ENCODE measurements around the gene ATP8A1. TPM values are rescaled to one million over a fixed set of nuclear protein-coding genes. Genes with fewer than 3 reads are reported as not detected.
A peak's percentile ranks its signal among the peaks of the same experiment; 100 is the strongest.

The ATP8A1 gene
- total and polyA plus RNA-seq, 2 of the 8 experiments (the other 6 are each of a cell fraction or from before 2014, with no cell fraction given) = 3.7 to 14.9 TPM

DNA sequence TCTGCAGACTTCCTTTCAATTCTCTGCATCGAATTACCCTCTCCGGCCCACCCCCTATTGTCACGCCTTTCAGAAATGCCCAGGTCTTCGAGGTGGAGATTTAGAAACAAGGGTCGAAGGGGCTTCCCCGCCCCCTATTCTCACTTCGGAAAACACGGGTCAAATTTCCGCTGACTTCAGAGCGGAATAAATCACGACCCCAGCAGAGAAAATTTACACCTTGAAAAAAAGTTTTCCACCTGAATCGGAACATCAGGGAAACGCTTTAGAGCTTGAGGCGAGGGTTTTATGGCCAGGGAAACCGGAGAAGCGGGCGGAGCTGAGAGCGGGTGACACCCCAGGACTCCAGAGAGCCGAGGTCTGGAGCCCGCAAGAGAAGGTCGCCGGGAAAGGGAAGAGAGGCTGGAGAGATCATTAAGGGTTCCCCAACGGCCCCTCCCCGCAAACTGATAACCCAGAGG is 258.0 kb downstream of the ATP8A1 start:
- DNase-seq (ENCODE audit: low read depth in 1 of 2, low spot score in 2 of 2) = peak in 1 of 2 experiments; percentile 64
- Histone ChIP-seq H3K56ac (replicated peaks; ENCODE audit: insufficient read length, low read depth, low read length) (no peak overlapping the region), H3K4ac (replicated peaks; ENCODE audit: insufficient read length, low read depth, low read length) (no peak overlapping the region), H3K14ac (ENCODE audit: insufficient read length) (no peak overlapping the region), H2BK15ac (ENCODE audit: low read length) (no peak overlapping the region), H4K91ac (replicated peaks; ENCODE audit: insufficient read length, low read length) (no peak overlapping the region), H3K27ac (ENCODE audit: low read depth, low read length) (no peak overlapping the region), H3K79me2 (ENCODE audit: control insufficient read depth in 1 of 2, insufficient read depth in 2 of 2, low read length in 2 of 2) (no peaks in the 10 kb centered on the region), H3K79me1 (ENCODE audit: low read depth, low read length) (no peaks in the 10 kb centered on the region), H3K9me3 (ENCODE audit: insufficient read depth in 2 of 2, low read depth in 1 of 2, low read length in 1 of 2) (no peaks in the 10 kb centered on the region), H4K20me1 (replicated peaks in 1 of 2; ENCODE audit: control insufficient read depth in 1 of 2, insufficient read depth in 2 of 2, low read length in 2 of 2) (no peaks in the 10 kb centered on the region), H3K4me2 (ENCODE audit: insufficient read depth in 1 of 2, low read depth in 2 of 2, low read length in 2 of 2) (peak overlapping the region; percentile 89 to 93), H2BK20ac (ENCODE audit: low read length) (no peak overlapping the region), H2AK5ac (ENCODE audit: low read depth, low read length) (no peak overlapping the region), H4K8ac (ENCODE audit: extremely low read depth, insufficient read depth, low read length) (no peak overlapping the region), H2AFZ (ENCODE audit: low read length) (no peak overlapping the region), H3K4me1 (replicated peaks in 1 of 4; ENCODE audit: control insufficient read depth in 3 of 4, insufficient read depth in 4 of 4, low read length in 3 of 4) (peaks cover 6 to 18% (median 11%) of the 10 kb centered on the region in 4 experiments; a peak in 6 of 7 replicates), H2BK120ac (replicated peaks; ENCODE audit: low read depth, low read length) (no peak overlapping the region), H3K23me2 (ENCODE audit: low read depth, low read length) (peaks cover 33% of the 10 kb centered on the region), H3K36me3 (ENCODE audit: control insufficient read depth in 2 of 4, insufficient read depth in 4 of 4, low read length in 3 of 4) (no peaks in the 10 kb centered on the region), H3K23ac (ENCODE audit: insufficient read length) (no peak overlapping the region), H2BK12ac (ENCODE audit: low read depth, low read length) (no peak overlapping the region), H3K27me3 (replicated peaks in 1 of 4; ENCODE audit: control insufficient read depth in 3 of 4, extremely low read depth in 1 of 4, insufficient read depth in 3 of 4, low read length in 3 of 4) (peaks cover 19 to 65% (median 57%) of the 10 kb centered on the region in 4 experiments), H3K18ac (ENCODE audit: extremely low read depth, low read length) (no peak overlapping the region; the same call in 1 of the 2 replicates), H2BK5ac (ENCODE audit: low read depth, low read length) (no peak overlapping the region), H3K9ac (replicated peaks in 1 of 4; ENCODE audit: extremely low read depth in 1 of 4, low read depth in 3 of 4, low read length in 3 of 4) (no peak overlapping the region), H4K5ac (ENCODE audit: insufficient read length, low read depth, low read length) (no peak overlapping the region), H3K4me3 (ENCODE audit: extremely low read depth in 1 of 4, insufficient read depth in 2 of 4, low read depth in 3 of 4, low read length in 4 of 4) (peak overlapping the region; percentile 45 to 66 (median 58))
- POLR2A ChIA-PET (ENCODE audit: partially characterized antibody) = interaction anchor here (1.8 kb wide), 1 partner anchor 29 kb away, joined by 4 read pairs; no protein-coding TSS in a partner anchor
- TF ChIP-seq, protein P1, sequence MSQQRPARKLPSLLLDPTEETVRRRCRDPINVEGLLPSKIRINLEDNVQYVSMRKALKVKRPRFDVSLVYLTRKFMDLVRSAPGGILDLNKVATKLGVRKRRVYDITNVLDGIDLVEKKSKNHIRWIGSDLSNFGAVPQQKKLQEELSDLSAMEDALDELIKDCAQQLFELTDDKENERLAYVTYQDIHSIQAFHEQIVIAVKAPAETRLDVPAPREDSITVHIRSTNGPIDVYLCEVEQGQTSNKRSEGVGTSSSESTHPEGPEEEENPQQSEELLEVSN (IDR thresholded peaks at IDR 0.05) = 0 out of 2 replicates have a peak, but pooled peaks have one; percentile 16
- TF ChIP-seq HDAC6 (IDR thresholded peaks at IDR 0.05; ENCODE audit: low read depth, low read length) = no peak
- CTCF ChIA-PET (ENCODE audit: partially characterized antibody) = interaction anchor here (0.6 to 12.0 kb wide), 13 partner anchors 8 to 247 kb away, joined by 3 to 135 read pairs (median 4); no protein-coding TSS in a partner anchor
- WGBS, 2 experiments (ENCODE audit: extremely low coverage in 1 of 2, insufficient coverage in 1 of 2, insufficient read length in 1 of 2, insufficient replicate concordance in 2 of 2, low coverage in 1 of 2, low lambda C conversion rate in 2 of 2, missing lambda C conversion rate in 1 of 2) = 1% methylated on average over 24 of the region's 24 CpGs; no CpG with 5 or more reads in 1 of the 2 experiments
- FAIRE-seq = no peak
